Omental fat pad (tissue), 4 donors: ENCODE results near the gene GPR149. TPM values are rescaled to one million over a fixed set of nuclear protein-coding genes. Genes with fewer than 3 reads are reported as not detected.
"Not testable (repeated sequence)": the region's sequence is repeated elsewhere in the genome, so short reads cannot be mapped to it uniquely, and the experiment has no call there.

Source experiments
- ATAC-seq: fragments of 150-250 bp; one replicate; pipeline ENCODE4 v1.9.1; 2016; ENCODE audit warnings: mild to moderate bottlenecking, moderate library complexity; ENCODE audit not compliant: low FRiP score
- DNase-seq: peaks from one replicate; pipeline ENCODE4 v3.0.0-alpha.2; 2019; ENCODE audit warnings: low spot score
- total RNA-seq, 4 donors: library from RNA; depleted of rRNA; stranded (reverse); fragments of >200 nt; gene quantifications; one replicate each; pipeline ENCODE4 v1.1.0, GENCODE V29; 2016
- TF ChIP-seq, protein P1 (sequence below), 3 donors: fragments of 450-650 bp; IDR thresholded peaks; one replicate each; pipeline ENCODE4 v1.5.1; 2016 to 2017; ENCODE audit warnings: antibody characterized with exemption in 3 of 3, mild to moderate bottlenecking in 3 of 3, moderate library complexity in 2 of 3

GPR149 gene
- total RNA-seq, result not detected

GRCh38 chr3:154430014-154430413, at the start of gene GPR149:
Gene GPR149, minus strand, starts transcription at chr3:154430190. Its CDS starts 575 bp downstream, at chr3:154429615.
- TF ChIP-seq, protein P1, sequence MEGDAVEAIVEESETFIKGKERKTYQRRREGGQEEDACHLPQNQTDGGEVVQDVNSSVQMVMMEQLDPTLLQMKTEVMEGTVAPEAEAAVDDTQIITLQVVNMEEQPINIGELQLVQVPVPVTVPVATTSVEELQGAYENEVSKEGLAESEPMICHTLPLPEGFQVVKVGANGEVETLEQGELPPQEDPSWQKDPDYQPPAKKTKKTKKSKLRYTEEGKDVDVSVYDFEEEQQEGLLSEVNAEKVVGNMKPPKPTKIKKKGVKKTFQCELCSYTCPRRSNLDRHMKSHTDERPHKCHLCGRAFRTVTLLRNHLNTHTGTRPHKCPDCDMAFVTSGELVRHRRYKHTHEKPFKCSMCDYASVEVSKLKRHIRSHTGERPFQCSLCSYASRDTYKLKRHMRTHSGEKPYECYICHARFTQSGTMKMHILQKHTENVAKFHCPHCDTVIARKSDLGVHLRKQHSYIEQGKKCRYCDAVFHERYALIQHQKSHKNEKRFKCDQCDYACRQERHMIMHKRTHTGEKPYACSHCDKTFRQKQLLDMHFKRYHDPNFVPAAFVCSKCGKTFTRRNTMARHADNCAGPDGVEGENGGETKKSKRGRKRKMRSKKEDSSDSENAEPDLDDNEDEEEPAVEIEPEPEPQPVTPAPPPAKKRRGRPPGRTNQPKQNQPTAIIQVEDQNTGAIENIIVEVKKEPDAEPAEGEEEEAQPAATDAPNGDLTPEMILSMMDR (IDR thresholded peaks at IDR 0.05), result no peak
- no peak for ATAC-seq

GRCh38 chr3:154473769-154474168, 43.8 kb upstream of the GPR149 start:
- DNase-seq (no peak), ATAC-seq (no peak)
- TF ChIP-seq, protein P1 (IDR thresholded peaks at IDR 0.05), result no peak

More at GRCh38 chr3:154430014-154430413, at the start of gene GPR149:
- no peak for DNase-seq

DNA sequence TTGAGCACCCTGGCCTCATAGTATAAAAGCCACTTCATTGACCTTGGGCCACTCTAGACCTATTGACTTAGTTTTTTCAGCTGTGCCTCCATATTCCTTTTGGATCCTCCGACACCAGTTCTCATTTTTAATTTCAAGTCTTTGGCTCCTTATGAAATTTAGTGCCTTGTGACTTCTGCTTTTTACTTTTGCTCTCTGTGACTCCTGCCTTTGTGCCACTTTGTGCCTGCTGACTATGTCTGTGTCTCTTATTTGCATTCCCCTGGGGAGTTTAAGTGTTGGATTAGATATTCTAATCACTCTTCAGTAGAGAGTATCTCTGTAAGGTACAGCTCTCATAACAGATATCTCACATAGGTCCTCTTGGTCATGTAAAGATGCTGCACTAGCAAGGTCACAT, 39.6 kb upstream of the GPR149 start:
- no peak for ATAC-seq
- DNase-seq, result no peak
- TF ChIP-seq, protein P1 (IDR thresholded peaks at IDR 0.05), result no peak

GRCh38 chr3:154464440-154465190, 34.6 kb upstream of the GPR149 start:
- ATAC-seq (no peak), DNase-seq (no peak)
- TF ChIP-seq, protein P1 (IDR thresholded peaks at IDR 0.05), result no peak

DNA sequence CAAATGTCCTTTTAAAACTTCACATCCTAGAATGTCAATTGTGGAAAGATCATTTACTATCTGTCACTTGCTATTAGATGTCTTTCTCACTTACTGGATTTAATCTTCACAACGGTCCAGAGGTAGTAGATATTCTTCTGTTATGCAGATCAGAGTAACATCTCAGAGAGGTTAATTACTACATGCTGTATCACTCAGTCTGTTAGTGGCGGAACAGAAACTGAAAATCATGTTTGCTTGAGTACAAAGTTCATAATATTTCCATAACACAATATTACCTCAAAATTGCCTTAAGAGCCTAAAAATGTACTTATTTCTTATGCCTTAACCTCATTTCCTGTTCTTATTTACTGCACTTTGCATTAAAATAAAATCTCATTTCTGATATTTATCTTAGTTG, 28.6 kb upstream of the GPR149 start:
- ATAC-seq, result no peak
- TF ChIP-seq, protein P1 (IDR thresholded peaks at IDR 0.05), result no peak
- no peak for DNase-seq

DNA sequence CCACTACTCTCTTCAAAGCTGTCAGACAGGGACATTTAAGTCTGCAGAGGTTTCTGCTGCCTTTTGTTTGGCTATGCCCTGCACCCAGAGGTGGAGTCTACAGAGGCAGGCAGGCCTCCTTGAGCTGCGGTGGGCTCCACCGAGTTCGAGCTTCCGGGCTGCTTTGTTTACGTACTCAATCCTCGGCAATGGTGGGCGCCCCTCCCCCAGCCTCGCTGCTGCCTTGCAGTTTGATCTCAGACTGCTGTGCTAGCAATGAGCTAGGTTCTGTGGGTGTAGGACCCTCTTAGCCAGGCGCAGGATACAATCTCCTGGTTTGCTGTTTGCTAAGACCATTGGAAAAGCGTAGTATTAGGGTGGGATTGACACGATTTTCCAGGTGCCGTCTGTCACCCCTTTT, 9.1 kb upstream of the GPR149 start:
- not testable (repeated sequence) for ATAC-seq, DNase-seq

DNA sequence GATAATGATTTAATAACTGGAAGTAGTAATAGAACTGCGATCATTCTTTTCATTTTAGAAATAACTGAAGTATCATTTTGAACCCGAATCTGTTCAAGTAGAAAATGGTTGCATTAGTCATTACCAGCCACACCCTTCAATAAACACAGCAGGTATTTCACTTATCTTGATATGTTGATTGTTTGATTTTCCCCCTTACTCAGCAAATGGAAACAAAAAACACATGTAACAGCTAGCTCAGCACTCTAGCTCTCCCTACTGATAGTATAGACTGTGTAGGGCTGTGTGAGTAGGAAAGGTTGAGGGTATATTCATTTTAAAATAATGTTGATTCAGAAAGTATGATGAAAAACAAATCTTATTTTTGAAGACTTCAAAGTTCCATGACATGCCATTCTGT, 1.1 kb upstream of the GPR149 start:
- DNase-seq (no peak), ATAC-seq (no peak)
- TF ChIP-seq, protein P1 (IDR thresholded peaks at IDR 0.05), result no peak
